ENCODE measurements around the gene NEMP2. TPM values are rescaled to one million over a fixed set of nuclear protein-coding genes. Genes with fewer than 3 reads are reported as not detected.

NEMP2 gene
- total and polyA plus RNA-seq, 2 of the 8 experiments (the other 6 are each of a cell fraction or from before 2014, with no cell fraction given), result 3.1 to 5.3 TPM

DNA sequence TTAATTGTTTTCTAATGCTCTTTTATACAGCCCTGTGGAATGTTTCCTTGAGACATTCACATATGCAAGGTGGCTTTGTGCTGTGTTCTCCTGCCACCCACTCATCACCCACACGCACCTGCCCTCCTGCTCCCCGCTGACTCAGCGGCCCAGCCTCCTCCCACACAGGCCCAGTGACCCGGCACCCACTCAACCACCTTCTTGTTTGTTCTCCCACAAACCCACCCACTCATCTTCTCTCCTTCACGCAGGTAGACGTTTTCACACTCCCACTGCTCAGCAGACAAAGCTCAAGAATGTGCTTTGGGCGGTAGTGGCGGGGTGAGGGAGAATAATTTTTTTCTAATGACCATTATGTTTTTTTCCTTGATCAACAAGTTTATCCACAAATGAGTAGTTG lies 28.6 kb upstream of the NEMP2 start (continued):
- TF ChIP-seq, protein P1, sequence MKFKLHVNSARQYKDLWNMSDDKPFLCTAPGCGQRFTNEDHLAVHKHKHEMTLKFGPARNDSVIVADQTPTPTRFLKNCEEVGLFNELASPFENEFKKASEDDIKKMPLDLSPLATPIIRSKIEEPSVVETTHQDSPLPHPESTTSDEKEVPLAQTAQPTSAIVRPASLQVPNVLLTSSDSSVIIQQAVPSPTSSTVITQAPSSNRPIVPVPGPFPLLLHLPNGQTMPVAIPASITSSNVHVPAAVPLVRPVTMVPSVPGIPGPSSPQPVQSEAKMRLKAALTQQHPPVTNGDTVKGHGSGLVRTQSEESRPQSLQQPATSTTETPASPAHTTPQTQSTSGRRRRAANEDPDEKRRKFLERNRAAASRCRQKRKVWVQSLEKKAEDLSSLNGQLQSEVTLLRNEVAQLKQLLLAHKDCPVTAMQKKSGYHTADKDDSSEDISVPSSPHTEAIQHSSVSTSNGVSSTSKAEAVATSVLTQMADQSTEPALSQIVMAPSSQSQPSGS (IDR thresholded peaks at IDR 0.05; ENCODE audit: low read length), result no peak

Measured in H1 (cell line).